Fibroblast of gingiva (primary cell): Measurements from ENCODE around the gene AMACR.

ENCODE experiments used
- DNase-seq: peaks from one replicate; pipeline ENCODE4 v3.0.0-alpha.2; 2011; ENCODE audit warnings: low read depth

AMACR gene

DNA sequence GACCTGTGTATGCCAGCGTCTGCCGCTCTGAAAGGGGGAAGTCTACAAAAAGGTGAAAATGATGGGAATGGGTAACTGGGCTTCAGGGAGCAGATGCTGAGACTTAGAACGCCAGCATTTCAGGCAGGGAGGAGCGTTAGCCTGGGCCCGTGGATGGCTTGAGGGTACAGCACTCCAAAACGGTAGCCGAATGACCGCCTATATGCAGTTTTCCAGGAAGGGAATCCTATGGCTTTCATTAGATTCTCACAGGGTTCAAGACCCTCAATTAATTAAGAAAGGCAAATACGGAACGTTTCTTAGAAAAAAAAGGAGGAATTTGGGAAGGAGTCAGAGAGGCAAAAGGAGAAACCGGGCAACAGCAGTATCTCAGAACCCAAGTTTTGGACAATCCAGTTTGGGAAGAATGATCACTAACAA is 639 bp downstream of the AMACR start:
- no peak for DNase-seq

DNA sequence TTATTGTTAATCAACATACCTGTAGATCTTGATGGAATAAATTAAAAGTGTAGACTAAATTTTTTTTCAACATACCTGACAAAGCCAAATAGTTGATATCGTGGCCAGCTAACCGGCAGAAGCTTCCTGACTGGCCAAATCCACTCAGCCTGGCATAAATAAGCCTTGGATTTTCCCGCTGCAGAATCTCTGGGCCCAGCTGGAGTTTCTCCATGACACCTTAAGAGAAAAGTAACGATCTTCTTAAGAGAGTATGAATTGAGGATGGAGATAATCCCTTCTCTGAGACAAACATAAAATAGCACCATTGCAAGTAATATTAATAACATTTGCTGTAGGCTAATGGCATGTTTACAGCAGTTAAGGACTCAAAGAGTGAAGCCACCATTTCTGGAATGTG is 2.2 kb downstream of the AMACR start:
- DNase-seq = no peak

DNA sequence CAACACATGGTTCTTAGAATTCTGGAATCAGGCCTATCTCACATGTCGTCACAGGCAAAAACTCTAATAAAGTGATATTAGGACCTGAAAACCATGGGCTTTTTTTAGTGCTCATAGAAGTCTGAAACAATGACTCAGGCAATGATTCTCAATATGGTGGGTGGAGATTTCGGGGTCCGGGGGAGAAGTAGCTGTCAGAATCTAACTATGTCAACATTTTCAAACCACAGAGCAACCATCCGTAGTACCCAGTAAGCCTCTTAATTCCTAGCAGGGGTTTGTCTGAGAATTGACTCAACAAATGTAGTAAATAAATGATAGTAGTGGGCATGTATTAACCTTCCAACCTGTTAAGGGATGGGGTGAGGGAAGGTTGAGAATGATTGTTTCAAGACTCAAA is 2.6 kb downstream of the AMACR start:
- DNase-seq = no peak

DNA sequence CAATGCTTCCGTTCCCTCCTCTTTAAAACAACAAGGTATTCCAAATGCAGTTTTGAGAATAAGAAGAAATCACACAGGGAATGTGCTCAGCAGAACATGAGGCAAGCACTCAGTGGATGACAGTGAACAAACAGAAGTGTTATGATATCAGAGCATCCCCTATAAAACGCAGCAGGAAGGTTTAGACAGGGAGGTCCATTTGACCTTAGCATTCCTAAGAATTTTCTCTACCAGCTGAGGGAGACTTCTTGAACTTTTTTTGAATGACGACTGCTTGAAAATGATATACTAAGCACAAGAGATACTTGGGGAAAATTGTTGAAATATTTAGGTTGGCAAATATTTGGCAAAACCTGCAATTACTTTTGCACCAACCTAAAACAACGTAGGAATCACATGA is 3.9 kb downstream of the AMACR start:
- DNase-seq = no peak

DNA sequence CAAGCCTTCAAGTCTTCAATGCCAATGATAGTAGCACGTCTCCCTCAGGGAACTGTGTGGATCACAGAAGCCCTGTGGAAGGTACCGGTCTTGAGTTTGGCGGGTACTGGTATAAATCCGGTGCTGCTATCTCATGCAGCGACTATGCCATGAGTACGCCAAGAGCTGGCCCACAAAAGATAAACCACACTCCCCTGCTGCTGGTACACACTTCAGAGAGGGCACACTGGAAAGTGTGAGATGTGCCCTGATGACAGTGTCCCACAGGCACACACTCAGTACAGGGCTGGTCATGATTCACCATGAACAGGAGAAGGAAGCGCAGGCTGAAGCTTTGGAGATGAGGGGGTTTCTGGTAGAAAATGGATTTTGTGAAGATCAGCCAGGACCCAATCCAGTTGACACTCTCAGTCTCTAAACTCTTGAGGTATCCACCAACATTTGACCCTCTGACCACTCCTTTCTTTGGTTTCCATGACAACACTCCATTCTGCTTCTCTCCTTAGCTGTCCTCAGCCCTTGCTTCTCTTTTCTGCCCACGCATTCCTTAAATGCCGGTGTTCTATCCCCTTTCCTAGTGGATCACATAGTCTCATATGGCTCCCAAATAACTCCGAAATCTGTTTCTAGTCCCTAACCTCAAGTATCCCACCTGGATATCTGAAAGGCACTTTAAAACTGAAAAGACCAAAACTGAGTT is 5.1 kb downstream of the AMACR start:
- no peak for DNase-seq

DNA sequence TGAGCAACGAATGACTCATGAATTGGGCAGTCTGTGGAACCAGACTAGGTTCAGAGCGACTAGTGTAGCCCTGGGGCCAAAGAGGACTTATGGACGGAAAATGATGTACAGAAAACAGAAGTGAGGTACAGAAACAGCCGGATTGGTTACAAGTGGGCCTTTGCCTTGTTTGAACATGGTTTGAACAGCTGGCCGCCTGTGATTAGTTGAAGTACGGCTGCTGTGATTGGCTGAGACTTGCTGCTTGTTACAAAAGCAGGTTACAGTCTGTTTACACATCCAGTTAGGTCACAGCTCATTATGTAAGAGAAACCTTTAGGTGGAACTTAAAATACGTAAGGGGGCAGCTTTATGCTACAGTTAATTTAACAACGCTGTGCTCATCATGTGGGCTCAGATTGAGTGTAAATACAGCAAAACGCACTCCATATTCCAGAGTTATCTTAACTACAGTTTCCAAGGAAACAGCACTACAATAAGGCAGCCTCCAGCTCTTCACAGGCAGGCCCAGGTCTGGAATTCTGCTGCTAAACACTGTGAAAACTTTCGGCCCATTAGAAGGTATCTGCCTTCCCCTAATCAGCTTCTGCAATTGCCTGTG is 6.5 kb downstream of the AMACR start:
- DNase-seq = no peak

DNA sequence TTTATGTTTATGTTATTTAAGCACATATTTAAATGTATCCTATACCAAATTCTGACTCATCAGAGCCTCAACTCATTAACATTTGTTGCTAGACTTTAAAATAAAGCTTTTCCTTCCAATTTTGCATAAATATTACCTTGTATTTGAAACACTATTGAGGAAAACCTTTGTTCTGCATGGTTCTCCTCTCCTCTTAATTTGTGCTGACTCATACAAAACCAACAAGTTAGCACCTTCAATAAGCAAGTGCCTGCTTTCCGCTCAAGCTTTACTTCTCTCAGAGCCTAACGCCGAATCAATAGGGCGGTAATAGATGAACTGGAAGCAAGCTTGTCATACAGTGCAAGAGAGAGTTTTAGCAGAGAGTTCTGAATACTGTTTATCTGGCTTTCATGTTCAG is 7.9 kb downstream of the AMACR start:
- DNase-seq = no peak

DNA sequence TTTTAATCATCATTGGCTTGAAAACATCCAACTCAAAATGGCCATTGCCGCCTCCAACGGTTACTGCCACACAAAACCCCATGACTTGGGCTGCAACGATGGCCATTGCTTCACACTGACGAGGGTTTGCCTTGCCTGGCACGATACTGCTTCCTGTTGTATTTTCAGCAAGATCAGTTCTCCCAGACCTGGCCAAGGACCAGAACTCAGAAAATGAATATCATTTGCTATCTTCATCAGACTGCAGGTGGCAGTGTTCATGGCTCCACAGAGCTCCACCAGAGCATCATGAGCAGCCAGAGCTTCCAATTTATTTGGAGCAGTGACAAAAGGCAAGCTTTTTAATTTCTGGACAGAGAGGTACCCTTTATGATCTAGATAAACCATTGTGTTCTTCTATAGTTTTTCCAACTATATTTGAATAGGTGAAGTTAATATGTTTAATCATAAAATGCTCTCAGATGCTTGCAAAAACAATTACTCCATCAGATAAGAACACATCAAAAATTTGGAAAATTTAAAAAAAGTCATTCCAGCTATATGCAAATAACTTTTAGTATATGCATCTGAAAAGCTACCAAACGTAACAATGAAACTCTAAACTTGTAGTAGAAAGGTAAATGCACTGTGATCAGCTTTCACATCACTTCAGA is 10.4 kb downstream of the AMACR start:
- DNase-seq = peak; percentile 96

DNA sequence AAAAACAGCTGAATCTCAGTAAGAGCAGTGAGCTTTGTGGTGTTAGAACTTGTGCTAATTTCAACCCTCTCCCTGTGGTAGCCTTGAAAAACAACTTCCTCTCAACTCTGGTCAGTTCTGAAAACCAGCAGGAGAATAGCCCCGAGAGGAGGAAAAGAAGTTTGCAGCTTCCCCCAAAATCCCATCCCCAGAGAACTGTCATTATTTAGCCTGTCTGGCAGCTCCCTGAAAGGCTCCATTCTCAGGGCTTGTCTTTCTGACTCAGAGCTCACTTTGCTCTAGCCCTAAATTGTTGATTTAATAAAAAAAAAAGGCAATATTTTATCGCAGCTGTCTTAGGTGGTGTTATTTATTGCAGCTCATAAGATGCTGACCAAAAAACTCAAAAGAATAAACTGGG is 12.0 kb downstream of the AMACR start:
- DNase-seq = no peak

DNA sequence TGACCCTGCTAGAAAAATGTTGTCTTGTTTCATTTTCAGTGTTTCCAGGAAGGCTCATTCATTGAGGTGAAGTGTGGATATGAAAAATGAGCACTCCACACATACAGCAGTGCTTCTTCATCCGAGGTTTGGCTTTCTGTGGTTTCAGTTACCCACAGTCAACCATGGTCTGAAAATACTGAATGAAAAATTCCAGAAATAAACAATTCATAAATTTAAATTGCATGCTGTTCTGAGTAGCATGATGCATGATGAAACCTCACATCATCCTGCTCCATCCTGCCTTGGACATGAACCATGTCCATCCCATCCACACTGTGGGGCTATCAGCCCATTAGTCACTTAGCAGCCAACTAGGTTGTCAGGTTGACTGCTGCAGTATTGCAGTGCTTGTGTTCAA is 13.0 kb downstream of the AMACR start:
- peak; percentile 57 for DNase-seq

DNA sequence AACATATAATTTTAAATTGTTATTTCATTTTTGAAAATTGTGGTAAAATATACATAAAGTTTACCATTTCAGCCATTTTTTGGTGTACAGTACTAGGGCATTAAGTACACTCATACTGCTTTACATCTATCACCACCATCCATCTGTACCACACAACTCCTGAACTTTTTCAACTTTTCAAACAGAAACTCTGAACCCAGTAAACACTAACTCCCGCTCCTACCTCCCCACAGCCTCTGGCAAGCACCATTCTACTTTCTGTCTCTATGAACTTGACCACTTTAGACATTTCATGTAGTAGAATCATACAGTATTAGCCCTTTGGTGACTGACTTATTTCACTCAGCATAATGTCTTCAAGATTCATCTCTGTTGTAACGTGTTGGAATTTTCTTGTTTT is 15.0 kb downstream of the AMACR start:
- no peak for DNase-seq

DNA sequence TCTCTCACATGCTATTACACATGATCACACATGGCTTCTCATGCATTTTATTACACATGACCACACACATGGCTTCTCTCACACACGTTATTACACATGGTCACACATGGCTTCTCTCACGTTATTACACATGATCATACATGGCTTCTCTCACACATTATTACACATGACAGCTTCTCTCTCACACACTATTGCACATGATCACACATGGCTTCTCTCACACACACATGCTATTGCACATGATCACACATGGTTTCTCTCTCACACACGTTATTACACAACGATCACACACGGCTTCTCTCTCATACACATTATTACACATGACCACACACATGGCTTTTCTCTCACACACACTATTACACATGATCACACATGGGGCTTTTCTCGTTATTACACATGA is 22.4 kb downstream of the AMACR start:
- DNase-seq = no peak

DNA sequence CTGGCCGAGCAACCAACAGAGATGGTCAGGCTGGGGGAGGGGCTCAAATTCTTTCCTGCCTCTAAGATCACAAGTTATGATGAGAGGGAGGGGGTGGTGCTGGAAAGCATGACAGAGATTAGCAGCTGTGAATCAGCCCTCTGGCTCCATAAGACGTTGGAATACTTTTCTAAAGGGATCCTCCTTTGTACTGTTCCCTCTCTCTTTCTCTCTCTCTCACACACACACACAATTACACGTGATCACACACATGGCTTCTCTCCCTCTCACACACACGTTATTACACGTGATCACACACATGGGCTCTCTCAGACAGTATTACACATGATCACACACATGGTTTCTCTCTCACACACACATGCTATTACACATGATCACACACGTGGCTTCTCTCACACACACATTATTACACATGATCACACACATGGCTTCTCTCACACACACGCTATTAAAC is 23.2 kb downstream of the AMACR start, which contains the start of gene SLC45A2:
Gene SLC45A2 (minus strand): TSS at position 23 of the 454 bp plus-strand sequence. CDS start 110 bp downstream, outside the sequence.
- no peak for DNase-seq

DNA sequence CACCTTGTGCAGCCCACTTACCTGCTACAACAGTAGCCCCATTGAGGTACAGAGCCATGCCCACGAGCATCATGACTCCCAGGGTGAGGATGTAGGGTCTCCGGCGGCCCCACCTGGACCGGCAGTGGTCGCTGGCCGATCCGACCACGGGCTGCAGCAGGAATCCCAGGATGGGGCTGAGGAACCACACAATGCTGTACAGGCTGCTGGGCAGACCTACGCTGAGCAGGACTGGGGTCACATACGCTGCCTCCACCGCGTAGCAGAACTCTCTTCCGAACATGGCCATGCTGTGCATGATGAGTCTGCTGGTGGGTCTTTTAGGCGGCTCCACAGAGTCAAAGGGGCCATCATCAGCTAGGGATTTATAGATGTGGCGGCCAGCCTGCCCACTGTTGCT is 23.7 kb downstream of the AMACR start:
- no peak for DNase-seq

DNA sequence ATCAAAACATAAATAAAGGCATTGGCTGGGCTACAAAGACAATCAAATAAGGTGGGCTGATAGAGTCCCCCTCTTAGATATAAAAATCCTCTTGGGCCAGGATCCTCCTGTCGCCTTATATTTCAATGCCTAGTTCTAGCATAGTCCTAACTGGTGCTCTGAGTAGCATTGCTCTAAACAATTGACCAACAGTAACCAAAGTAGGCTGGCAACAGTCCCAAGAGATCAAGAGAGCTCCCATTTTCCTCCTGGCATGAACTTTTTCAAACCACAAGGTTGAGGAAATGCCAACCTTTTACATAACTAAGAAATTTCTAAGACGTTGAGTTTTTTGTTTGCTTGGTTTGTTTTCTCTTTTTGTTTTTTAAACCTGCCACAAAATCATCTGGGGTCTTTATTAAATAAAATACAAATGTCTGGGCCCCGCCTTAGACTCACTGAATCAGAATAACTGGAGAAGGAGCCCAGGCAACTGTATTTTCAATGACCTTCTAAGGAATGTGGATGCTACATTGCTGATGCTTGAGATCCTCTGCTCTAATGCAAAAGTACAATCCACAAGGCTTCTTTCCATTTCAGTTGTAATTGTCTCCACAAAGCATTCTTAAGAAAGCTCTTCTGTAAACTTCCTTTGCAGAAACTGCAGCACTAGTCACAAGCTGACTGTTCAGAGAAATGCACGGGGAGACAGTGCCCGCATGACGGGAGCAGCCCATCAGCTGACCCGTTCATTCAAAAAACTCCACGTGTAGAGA is 26.3 kb downstream of the AMACR start:
- DNase-seq = peak; percentile 74

DNA sequence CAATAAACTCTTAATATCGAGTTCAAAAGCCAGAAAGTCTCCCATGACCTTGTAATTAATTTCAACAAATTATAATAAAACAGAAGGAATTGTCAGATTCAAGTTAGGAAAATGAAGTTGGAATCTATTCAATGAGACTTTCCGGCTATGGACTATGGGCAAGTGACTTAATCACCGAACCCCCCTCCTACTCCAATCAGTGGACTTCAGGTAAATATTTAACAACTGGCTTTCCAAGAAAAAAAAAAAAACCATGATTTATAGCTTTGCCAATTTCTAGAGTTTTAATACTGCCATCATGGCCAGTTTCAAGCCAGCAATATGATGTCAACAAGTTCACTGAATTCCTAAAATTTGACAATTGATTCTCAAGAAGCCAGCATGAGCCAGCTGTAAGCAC is 27.8 kb downstream of the AMACR start:
- no peak for DNase-seq

DNA sequence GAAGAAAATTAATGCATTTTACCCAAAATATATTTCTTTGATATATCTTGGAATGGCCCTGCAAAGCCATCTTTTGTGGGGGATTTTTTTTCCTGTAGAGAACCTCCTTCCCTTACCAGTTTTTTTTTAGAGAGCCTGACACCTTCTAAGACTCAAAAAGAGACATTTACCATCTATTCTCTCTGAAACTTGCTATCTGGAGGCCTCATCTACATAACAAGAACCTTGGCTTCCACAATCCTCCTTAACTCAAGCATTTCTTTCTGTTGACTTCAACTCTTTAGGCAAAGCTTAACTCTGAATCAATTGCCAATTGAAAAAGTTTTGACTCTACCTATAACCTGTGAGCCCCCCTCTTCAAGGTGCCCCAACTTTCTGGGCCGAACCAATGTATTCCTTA is 29.5 kb downstream of the AMACR start:
- DNase-seq = no peak

DNA sequence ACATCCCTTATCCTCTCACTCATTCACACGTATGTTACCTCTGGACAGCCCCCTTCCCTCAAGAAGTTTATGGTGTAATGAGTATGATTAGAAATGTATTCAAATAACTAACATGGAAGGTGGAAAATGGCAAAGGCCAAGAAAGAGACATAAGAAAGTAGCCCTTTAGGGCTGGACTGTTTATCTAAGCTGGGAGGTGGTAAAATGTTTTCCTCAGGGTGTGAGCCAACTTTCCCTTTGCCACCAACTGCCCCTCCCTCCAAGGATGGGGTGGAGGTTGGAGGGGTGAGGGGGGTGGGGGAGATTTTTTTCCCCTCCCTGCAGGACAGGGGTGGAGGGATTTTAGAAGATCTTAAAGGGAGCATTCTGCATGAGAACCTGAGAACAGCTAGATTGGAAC is 31.5 kb downstream of the AMACR start:
- no peak for DNase-seq

DNA sequence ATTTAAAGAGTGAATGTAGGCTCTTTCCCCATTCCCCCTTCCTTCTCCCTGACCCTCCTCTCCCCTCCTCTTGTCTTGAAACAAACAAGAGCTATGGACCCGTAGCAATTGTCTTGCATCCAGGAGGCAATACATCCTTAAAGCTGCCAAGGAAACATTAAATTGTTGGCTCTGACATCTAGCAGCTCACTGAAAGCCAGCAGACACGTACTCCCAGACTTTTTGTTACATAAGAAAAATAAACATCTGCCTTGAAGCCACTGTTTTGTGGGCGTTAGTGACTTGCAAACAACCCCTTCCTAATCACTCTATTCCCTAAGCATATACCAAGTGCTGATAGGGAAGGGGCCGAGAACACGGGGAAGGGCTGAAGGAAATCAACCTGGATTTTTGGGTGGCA is 32.0 kb downstream of the AMACR start:
- no peak for DNase-seq

DNA sequence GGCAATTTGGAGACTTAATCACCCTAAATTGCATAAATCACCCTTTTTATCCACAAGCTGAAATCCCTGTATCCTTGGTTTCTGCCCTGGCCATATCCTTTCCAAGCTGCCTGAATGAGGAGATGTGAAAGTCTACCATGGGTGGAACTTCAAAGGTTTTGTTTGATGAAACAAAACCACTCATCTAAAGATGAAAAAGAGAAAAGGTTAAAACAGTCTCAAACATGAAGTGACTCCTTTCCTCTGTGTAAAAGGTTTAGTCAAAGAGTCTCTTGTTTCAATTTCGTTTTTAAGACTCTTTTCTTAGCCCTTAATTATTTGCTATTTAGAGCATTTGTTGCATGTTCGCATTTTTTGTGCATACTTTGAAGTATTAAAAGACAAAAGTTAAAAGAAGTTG is 34.6 kb downstream of the AMACR start:
- DNase-seq = no peak

DNA sequence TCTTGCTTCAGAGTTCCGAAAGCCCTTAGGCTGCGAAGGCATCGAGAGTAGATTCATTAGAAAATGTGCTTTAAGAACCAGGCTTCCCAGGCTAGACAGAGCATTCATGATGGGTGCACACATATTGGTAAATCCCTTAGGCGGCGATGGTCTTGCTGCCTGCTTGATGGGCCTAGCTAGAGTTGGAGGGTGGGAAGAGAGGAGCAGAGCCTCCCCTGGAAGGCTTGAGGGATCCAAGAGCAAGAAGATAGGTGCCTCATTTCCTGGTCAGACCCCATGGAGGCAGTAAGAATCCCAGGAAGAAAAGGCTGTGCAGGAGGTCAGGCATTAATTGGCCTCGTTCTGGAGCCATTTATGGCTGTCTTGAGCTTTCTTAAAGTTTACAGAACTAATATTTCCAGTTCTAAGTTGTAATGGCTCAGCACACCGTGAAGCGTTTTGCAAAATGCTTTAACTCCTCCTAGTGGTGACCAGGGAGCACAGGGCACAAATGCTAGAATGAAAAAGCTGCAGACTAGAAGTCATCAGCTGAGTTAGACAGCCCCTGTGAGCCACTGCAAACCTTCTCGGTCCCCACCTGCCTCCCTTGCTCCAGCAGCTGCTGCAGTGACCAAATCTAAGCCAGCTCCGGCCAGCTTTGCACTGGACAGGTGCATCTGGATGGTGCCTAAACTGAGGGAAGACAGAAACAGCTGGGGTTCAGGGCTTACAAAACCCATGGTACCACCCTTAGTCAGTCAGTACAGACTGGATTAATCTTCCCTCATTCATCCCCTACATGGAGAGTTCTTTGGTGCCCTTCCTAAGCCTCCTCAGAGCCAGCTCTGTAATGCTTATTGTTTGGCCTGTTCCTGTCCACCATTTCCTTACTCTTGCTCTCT is 38.0 kb downstream of the AMACR start:
- DNase-seq = peak; percentile 63
